Activated CD8-positive, alpha-beta T cell treated with anti-CD3 and anti-CD28 coated beads for 36 hours (primary cell): ENCODE data around the gene PTPN1. TPM values are rescaled to one million over a fixed set of nuclear protein-coding genes. Genes with fewer than 3 reads are reported as not detected.

Experiments used
- ATAC-seq: fragments of 200-7000 bp; cut with Tn5 transposase; one replicate; pipeline ENCODE4 v1.10.0; 2021; ENCODE audit warnings: mild to moderate bottlenecking, moderate library complexity
- CTCF ChIA-PET: fragments of 350-600 bp; sonication (Branson Sonifier 250); formaldehyde crosslinking; loops from one replicate; lab custom pipeline; 2021; ENCODE audit warnings: antibody characterized with exemption; lab: Charles Lee
- POLR2A ChIA-PET: fragments of 350-600 bp; sonication (Branson Sonifier 250); formaldehyde crosslinking; loops from one replicate; lab custom pipeline; 2021; ENCODE audit warnings: antibody characterized with exemption; lab: Charles Lee
- DNase-seq: peaks from one replicate; pipeline ENCODE4 v3.0.0-alpha.2; 2020
- H3K27ac Mint-ChIP-seq: one replicate; pipeline ENCODE4 v1.8.0; 2021; ENCODE audit warnings: mild to moderate bottlenecking, mixed read lengths
- H3K27me3 Mint-ChIP-seq: one replicate; pipeline ENCODE4 v1.8.0; 2021; ENCODE audit warnings: mixed read lengths
- H3K36me3 Mint-ChIP-seq: one replicate; pipeline ENCODE4 v1.8.0; 2021; ENCODE audit warnings: low read depth, mixed read lengths
- H3K4me1 Mint-ChIP-seq: one replicate; pipeline ENCODE4 v1.8.0; 2021; ENCODE audit warnings: low read depth, mixed read lengths
- H3K4me3 Mint-ChIP-seq: one replicate; pipeline ENCODE4 v1.8.0; 2021; ENCODE audit warnings: mild to moderate bottlenecking, moderate library complexity, mixed read lengths
- H3K9me3 Mint-ChIP-seq: one replicate; pipeline ENCODE4 v1.8.0; 2021; ENCODE audit warnings: mixed read lengths
- intact Hi-C: fragments of 100-400 bp; cut with micrococcal nuclease; formaldehyde crosslinking; loops from one replicate; pipeline ENCODE4 v1.10.0; 2022
- total RNA-seq, 2 experiments: library from RNA; stranded (reverse); gene quantifications; one replicate each; pipeline ENCODE4 v1.2.3, GENCODE V29; 2021
- TF ChIP-seq, protein P1 (sequence below): fragments of 200-600 bp; IDR thresholded peaks from one replicate; pipeline ENCODE4 v1.8.0; 2022; ENCODE audit warnings: antibody characterized with exemption, mild to moderate bottlenecking

The PTPN1 gene
- total RNA-seq, 2 experiments from 2014 or later = 65.1 to 66.6 TPM

DNA sequence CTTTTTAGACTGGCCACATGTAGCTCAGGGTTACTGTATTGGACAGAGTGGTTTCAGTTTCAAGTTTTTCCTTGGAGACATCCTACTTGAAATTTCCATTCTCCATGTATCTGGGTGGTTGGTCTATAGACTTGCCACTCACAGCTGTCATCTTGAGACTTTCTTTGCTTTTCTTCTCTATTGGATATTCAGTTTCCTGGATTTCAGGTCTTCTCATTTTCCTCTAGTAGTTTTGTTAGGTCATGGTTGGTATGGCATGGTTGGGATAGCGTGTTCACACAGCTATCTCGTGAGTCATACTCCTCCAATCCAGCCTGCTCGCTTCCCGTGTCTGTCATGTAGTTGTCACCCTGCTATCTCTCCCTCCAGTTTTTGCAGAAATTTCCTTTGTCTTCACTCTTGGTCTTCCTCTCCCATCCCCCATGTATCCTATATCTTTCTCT, 48.3 kb downstream of the PTPN1 start:
- no peak overlapping the region for H3K27ac Mint-ChIP-seq
- POLR2A ChIA-PET = interaction anchor here (0.8 kb wide), 1 partner anchor 13 kb away, joined by 4 read pairs; no protein-coding TSS in a partner anchor
- H3K36me3 Mint-ChIP-seq = peaks cover 43% of the 10 kb centered on the region
- H3K4me3 Mint-ChIP-seq = no peak overlapping the region
- CTCF ChIA-PET = interaction anchor here (1.3 kb wide), 1 partner anchor 12 kb away, joined by 3 read pairs; no protein-coding TSS in a partner anchor
- H3K9me3 Mint-ChIP-seq = no peaks in the 10 kb centered on the region
- no peak for ATAC-seq
- no peaks in the 10 kb centered on the region for H3K27me3 Mint-ChIP-seq
- DNase-seq = no peak
- intact Hi-C loops = no loop called here
- H3K4me1 Mint-ChIP-seq = peaks cover 53% of the 10 kb centered on the region
- TF ChIP-seq, protein P1, sequence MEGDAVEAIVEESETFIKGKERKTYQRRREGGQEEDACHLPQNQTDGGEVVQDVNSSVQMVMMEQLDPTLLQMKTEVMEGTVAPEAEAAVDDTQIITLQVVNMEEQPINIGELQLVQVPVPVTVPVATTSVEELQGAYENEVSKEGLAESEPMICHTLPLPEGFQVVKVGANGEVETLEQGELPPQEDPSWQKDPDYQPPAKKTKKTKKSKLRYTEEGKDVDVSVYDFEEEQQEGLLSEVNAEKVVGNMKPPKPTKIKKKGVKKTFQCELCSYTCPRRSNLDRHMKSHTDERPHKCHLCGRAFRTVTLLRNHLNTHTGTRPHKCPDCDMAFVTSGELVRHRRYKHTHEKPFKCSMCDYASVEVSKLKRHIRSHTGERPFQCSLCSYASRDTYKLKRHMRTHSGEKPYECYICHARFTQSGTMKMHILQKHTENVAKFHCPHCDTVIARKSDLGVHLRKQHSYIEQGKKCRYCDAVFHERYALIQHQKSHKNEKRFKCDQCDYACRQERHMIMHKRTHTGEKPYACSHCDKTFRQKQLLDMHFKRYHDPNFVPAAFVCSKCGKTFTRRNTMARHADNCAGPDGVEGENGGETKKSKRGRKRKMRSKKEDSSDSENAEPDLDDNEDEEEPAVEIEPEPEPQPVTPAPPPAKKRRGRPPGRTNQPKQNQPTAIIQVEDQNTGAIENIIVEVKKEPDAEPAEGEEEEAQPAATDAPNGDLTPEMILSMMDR = no peak

DNA sequence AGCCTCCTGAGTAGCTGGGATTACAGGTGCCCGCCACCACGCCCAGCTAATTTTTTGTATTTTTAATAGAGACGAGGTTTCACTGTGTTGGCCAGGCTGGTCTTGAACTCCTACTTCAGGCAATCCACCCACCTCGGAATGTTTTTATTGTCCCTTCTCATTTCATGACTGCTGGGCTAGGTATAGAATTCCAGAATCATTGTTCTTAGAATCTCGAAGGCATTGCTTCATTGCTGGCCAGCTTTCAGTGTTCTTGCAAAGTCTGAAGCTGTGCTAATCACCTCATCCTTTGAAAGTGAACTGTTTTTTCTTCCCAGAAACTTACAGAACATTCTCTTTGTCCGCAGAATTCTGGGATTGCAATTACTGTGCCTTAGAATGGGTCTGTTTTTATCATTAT, 49.0 kb downstream of the PTPN1 start:
- DNase-seq (no peak), ATAC-seq (no peak)
- Mint-ChIP-seq H3K36me3 (peaks cover 45% of the 10 kb centered on the region), H3K27ac (peak overlapping the region; percentile 36), H3K4me1 (peaks cover 58% of the 10 kb centered on the region), H3K4me3 (no peak overlapping the region), H3K27me3 (no peaks in the 10 kb centered on the region), H3K9me3 (no peaks in the 10 kb centered on the region)
- POLR2A ChIA-PET = interaction anchor here (0.8 to 1.6 kb wide), 3 partner anchors 8 to 76 kb away, joined by 4 to 6 read pairs (median 4); no protein-coding TSS in a partner anchor
- intact Hi-C loops = no loop called here
- CTCF ChIA-PET = interaction anchor here (1.0 kb wide), 1 partner anchor 18 kb away, joined by 3 read pairs; no protein-coding TSS in a partner anchor
- TF ChIP-seq, protein P1 = no peak

DNA sequence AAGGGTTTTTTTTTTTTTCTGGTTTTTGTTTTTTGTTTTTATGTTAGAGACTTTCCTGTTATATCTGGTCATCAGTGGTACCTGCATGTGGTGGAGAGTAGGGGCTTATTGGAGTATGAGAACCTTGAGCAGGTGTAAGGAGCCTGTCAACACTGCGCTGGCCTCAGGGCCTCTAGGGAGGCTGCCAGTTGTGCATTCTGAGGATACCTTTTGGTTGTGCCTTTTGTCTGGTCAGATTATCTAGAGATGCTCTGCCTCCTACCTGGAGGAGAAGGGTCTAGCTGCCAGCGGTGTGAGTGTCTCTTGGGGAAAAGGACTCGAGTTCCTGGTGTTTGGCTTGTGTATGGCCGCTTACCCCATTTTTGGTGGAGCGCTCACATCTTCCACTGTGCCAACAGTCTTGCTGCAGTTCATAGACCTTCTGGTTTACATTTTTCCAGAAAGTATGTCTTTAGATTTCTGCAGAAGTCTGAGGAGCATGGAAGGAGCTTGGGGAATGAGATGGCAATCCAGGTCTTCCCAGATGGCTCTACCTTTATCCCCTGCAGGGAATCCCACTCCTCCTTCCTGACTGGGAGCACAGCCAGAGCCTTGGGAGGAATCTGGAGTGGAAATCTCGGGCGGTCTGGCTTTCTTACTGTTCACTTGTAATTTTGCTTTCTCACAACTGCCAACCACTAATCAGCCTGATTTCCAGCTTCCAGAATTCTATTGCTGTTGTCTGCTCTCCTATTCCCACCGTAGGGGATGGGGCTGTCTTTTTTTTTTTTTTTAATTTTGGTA, 49.9 kb downstream of the PTPN1 start:
- Mint-ChIP-seq H3K27me3 (no peaks in the 10 kb centered on the region), H3K9me3 (no peaks in the 10 kb centered on the region), H3K4me1 (peaks cover 67% of the 10 kb centered on the region), H3K36me3 (peaks cover 51% of the 10 kb centered on the region), H3K4me3 (no peak overlapping the region), H3K27ac (peak overlapping the region; percentile 36)
- ATAC-seq (no peak), DNase-seq (no peak)
- ChIA-PET CTCF (interaction anchor here (0.6 to 1.9 kb wide), 4 partner anchors 17 to 40 kb away, joined by 3 to 7 read pairs (median 4); no protein-coding TSS in a partner anchor), POLR2A (interaction anchor here (0.6 to 5.8 kb wide), 6 partner anchors 9 to 77 kb away, joined by 3 to 42 read pairs (median 5); partner anchors contain the start of gene PTPN1)
- TF ChIP-seq, protein P1 = no peak
- intact Hi-C loops = loop anchor here (5.0 kb wide), 1 partner anchor 43 kb away; no protein-coding TSS in a partner anchor

DNA sequence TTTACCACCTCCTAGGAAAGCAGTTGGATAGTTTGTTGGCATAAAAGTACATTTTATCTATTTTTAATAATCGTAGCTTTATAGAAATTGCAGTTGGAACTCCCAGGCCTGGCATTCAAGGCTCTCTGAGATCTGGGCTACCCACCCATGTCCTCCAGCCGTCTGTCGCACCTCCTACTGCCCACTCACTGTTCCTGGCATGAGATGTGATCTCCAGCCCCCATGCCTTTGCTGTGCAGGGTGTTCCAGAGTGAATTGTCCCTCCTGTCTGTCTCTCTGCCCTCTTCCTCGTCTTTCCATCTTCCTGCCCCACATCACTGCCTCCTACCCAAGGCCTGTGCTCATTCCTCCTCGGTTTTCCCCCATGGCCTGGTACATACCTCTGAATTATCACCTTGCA, 50.7 kb downstream of the PTPN1 start:
- CTCF ChIA-PET = interaction anchor here (0.9 to 1.9 kb wide), 9 partner anchors 9 to 189 kb away, joined by 3 to 13 read pairs (median 6); partner anchors contain the start of gene PTPN1
- TF ChIP-seq, protein P1 = no peak
- H3K36me3 Mint-ChIP-seq = peaks cover 54% of the 10 kb centered on the region
- no peaks in the 10 kb centered on the region for H3K9me3 Mint-ChIP-seq
- intact Hi-C loops = loop anchor here (5.0 kb wide), 1 partner anchor 44 kb away; no protein-coding TSS in a partner anchor
- H3K27me3 Mint-ChIP-seq = no peaks in the 10 kb centered on the region
- ATAC-seq = no peak
- peaks cover 67% of the 10 kb centered on the region for H3K4me1 Mint-ChIP-seq
- H3K4me3 Mint-ChIP-seq = peak overlapping the region; percentile 50
- POLR2A ChIA-PET = interaction anchor here (0.6 to 5.8 kb wide), 11 partner anchors 9 to 77 kb away, joined by 3 to 42 read pairs (median 5); partner anchors contain the start of gene PTPN1
- H3K27ac Mint-ChIP-seq = peak overlapping the region; percentile 94
- no peak for DNase-seq
